Stimulated activated CD4-positive, alpha-beta T cell treated with anti-CD3 and anti-CD28 coated beads, Interleukin-1b, Interleukin-23, amount 100 ng/mL, for 4 hours (primary cell): ENCODE measurements around the gene PLAGL1.
"Not testable (repeated sequence)": the region's sequence is repeated elsewhere in the genome, so short reads cannot be mapped to it uniquely, and the experiment has no call there.

Source experiments
- DNase-seq, 2 donors: peaks; one replicate each; pipeline ENCODE4 v3.0.0-alpha.2; 2020; ENCODE audit warnings: low read depth in 2 of 2

Gene PLAGL1

GRCh38 chr6:143937668-143937970 lies 70.4 kb downstream of the PLAGL1 start:
- no peak for DNase-seq

- no peak for DNase-seq
These were observed 71.0 kb downstream of the PLAGL1 start for GRCh38 chr6:143936778-143937667.

- DNase-seq: no peak
These were observed 71.7 kb downstream of the PLAGL1 start for GRCh38 chr6:143936347-143936746.

- no peak for DNase-seq
These were observed 73.2 kb downstream of the PLAGL1 start for GRCh38 chr6:143934867-143935266.

- DNase-seq: no peak
These were observed 73.7 kb downstream of the PLAGL1 start for GRCh38 chr6:143934331-143934730.

- no peak for DNase-seq
These were observed 78.1 kb downstream of the PLAGL1 start for GRCh38 chr6:143929975-143930374.

GRCh38 chr6:143928853-143929252 lies 79.2 kb downstream of the PLAGL1 start:
- DNase-seq: no peak

GRCh38 chr6:143917026-143917425 lies 91.0 kb downstream of the PLAGL1 start:
- DNase-seq: not testable (repeated sequence)

GRCh38 chr6:143912671-143913070 lies 95.4 kb downstream of the PLAGL1 start:
- no peak for DNase-seq

GRCh38 chr6:143911028-143911427 lies 97.0 kb downstream of the PLAGL1 start:
- DNase-seq: no peak

- DNase-seq: no peak
These were observed 105.2 kb downstream of the PLAGL1 start for GRCh38 chr6:143902827-143903226.

GRCh38 chr6:143901885-143902750 lies 105.9 kb downstream of the PLAGL1 start:
- DNase-seq: no peak

GRCh38 chr6:143900358-143900757 lies 107.7 kb downstream of the PLAGL1 start:
- DNase-seq: no peak

GRCh38 chr6:143896126-143896860 lies 111.8 kb downstream of the PLAGL1 start:
- no peak for DNase-seq

- no peak for DNase-seq
These were observed 113.4 kb downstream of the PLAGL1 start for GRCh38 chr6:143894655-143895054.
